GM12872 (cell line): ENCODE data around the gene RHBDF1.

Source experiments
- TF ChIP-seq, protein P1 (sequence below): IDR thresholded peaks from 3 replicates; pipeline ENCODE4 v1.5.1; 2011; ENCODE audit warnings: low read depth, mild to moderate bottlenecking, low read length, moderate library complexity; ENCODE audit not compliant: insufficient read depth

The RHBDF1 gene

DNA sequence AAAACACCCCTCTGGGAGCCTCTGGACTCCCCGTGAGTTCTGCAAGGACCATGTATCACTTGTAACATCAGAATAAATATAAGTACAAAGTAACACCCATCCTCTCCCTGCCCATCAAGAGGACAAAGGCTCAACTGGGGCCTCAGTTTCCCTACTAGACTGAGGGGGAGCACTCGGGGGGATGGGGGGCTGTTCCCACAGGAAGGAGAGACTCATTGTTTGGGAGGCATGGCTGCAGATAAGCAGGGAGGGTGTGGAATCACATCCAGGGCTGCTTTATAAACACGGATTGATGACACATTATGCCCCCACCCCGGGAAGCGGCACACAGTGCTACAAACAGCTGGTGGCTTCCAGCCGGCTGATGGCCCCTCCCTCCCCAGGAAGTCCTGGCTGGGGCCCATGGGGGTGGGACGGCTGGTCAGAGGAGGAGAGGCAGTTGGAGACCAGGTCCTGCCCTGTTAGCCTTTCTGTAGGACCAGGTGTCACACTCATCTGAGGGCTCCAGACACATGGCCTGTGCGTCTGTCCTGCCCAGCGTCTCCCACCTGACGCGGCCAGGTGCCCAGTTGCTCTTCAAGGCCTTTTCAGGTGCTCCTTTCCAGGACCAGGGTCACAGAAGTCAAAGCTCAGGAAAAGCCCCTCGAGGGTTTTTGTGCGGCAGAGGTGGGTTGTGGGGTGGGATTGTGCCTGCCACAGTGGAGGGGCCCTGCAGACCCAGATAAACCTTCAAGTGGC is 4.3 kb upstream of the RHBDF1 start:
- TF ChIP-seq, protein P1, sequence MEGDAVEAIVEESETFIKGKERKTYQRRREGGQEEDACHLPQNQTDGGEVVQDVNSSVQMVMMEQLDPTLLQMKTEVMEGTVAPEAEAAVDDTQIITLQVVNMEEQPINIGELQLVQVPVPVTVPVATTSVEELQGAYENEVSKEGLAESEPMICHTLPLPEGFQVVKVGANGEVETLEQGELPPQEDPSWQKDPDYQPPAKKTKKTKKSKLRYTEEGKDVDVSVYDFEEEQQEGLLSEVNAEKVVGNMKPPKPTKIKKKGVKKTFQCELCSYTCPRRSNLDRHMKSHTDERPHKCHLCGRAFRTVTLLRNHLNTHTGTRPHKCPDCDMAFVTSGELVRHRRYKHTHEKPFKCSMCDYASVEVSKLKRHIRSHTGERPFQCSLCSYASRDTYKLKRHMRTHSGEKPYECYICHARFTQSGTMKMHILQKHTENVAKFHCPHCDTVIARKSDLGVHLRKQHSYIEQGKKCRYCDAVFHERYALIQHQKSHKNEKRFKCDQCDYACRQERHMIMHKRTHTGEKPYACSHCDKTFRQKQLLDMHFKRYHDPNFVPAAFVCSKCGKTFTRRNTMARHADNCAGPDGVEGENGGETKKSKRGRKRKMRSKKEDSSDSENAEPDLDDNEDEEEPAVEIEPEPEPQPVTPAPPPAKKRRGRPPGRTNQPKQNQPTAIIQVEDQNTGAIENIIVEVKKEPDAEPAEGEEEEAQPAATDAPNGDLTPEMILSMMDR, result no peak

DNA sequence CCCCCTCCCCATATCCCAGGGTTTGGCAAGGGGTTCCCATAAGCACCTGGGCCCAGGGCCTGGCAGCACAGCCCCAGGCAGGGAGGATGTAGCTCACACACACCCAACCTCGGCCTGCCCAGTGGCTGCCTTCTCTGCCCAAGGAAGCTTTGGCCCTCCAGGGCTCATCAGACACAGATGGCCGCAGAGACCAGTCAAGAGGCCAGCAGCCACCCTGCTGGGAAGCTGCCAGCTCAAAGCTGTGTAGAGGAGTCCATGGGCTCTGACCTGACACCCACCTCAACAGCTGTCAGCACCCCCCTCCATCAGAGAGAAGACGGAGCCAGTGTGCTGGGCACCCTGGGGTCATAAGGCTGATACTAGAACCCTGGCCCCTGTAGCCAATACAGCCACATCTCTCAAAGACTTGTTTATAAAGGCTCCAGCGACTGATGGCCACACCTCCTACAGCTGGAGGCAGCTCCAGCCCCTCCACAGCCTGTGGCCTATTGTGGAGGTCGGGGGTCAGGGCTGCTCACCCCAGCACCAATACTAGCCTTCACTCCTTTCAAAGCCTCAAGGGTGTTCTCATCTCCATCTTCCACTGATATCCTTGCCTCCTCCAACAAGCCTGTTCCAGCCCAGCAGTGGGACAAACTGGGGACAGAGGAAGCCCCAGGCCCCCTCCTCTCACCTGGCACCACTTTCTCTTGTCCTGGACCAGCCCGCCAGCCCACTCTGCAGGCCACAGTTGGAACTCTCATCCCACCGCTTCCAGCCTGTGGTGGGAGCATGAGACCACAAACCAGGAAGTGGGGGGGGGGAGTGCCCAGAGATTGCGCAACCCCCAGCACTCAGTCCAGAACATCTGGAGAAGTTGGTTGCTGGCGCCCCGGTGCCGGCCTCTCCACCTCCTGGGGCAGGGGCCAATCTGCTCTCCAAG is 3.4 kb upstream of the RHBDF1 start:
- TF ChIP-seq, protein P1, result no peak

DNA sequence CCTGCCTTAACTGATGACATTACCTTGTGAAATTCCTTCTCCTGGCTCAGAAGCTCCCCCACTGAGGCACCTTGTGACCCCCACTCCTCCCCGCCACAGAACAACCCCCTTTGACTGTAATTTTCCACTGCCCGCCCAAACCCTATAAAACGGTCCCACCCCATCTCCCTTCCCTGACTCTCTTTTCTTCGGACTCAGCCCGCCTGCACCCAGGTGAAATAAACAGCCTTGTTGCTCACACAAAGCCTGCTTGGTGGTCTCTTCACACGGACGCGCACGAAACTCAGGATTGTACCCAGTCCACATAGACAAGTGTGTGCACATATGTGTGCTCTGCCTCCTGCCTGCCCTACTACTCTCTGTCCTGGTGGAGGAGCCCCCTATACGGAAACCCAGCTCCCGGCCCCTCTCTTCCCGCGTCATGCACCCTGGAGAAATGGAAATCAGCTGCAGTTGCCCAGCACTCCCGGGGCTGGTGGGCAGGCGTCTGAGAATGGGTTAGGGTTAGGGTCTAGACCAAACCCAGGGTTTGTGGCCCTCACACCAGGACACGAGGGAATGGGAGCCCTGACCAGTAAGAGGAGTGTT is 2.4 kb upstream of the RHBDF1 start:
- TF ChIP-seq, protein P1, result no peak

DNA sequence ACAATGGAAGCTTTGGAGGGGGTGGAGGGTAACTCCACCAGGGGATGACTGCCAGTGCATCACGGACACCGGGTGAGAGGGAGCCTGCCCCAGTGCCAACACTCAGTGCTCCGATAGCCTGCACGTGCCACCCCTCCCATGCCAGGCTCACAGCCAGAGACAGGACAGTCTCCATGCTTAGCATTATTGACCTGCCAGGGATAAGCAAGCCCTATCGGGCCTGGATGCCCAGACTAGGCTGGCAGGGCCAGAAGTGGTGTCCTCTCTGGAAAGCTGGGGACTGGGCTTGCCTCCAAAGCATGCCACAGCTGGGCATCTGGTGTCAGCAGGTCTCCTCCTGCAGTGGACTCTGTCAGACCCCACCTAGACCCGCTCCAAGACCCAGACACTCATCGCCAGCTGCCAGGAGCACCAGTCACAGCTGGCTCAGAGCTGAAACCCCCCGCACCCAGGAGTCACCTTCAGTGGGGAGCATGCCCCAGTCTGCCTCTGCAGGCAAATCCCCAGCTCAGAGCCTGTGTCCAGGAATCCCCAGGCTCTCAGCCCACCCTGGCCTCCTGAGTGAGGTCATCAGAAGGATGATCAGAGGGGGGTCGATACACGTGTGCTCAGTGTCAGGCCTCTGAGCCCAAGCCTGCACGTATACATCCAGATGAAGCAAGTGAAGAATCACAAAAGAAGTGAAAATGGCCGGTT is 1.8 kb upstream of the RHBDF1 start:
- TF ChIP-seq, protein P1, result no peak

DNA sequence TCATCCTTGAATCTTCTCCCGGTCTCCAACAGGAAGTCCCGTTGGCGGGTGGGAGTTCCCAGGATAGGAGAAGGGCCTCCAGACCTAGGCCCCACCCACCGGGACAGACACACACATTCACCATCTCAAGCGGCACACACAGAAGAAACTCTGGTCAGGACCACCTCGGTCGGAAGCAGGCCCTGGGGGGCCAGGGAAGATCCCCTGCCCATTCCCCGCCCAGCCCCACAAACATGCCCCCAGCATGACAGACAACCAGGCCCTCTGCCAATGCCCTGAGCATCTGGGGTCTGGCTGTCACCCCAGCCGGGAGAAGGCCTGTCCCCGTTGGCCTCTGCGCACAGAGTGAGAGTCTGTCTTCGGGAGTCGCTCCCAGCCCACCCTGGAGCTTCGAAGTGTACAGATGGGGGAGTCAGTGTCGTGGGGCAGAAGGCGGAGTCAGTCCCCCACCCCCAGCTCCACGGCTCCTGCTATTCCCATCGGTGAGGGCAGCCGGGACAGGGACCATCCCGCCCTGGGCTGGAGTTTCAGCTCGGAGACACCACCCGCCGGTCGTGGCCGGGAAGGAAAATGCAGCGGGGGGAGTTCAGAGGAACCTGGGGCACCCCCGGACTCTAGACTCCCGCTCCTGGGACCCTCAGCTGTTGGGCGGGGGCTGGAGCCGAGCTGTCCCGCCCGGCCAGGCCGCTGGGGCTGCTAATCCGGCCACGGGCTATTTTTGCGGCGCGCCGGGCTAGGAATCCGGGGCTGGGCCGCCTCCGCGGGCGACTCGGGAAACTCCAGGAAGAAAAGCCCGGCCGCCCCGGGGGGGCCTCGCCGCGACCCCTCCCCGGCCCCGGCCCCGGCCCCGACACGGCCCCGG is 660 bp downstream of the RHBDF1 start:
- TF ChIP-seq, protein P1, result no peak

DNA sequence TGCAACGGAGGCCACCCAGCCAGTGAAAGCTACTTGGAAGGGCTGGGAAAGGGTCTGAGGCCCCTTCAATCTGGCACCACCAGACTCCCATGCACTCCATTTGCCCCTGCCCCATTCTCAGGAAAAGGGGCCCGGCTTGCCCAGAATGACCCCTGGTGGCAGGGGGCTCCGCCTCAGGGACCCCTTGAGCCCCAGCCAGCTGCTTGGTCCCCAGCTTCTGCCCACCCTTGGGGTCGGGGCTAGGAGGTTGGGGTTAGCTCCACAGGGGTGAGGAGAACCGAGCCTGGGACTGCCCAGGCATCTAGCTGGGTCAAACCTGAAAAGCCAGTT is 1.3 kb downstream of the RHBDF1 start:
- TF ChIP-seq, protein P1, result no peak
